Prostate gland (tissue), 2 donors: ENCODE data around the gene ZNF862.

Source experiments
- CTCF ChIP-seq, 4 experiments: fragments of 200-600 bp in 2 of 4; fragments of 450-650 bp in 2 of 4; sonication (generic) in 2 of 4; IDR thresholded peaks; 1 replicate in 3 of 4; 2 replicates in 1 of 4; pipeline ENCODE4 v1.5.1; 2016 to 2019; ENCODE audit warnings: antibody characterized with exemption in 4 of 4, mild to moderate bottlenecking in 2 of 4, moderate library complexity in 2 of 4
- POLR2A ChIP-seq: fragments of 450-650 bp; IDR thresholded peaks from one replicate; pipeline ENCODE4 v1.6.1; 2016; ENCODE audit warnings: antibody characterized with exemption, mild to moderate bottlenecking
- POLR2AphosphoS5 ChIP-seq: sonication (generic); formaldehyde crosslinking; IDR thresholded peaks from one replicate; pipeline ENCODE4 v1.6.1; 2017; ENCODE audit warnings: antibody characterized with exemption

GRCh38 chr7:149875396-149875795 is 37.2 kb downstream of the ZNF862 start:
- TF ChIP-seq CTCF (IDR thresholded peaks at IDR 0.05) (no peak), POLR2A (no peak), POLR2AphosphoS5 (no peak)
